B cell (primary cell): ENCODE results near the gene UPF1. TPM values are rescaled to one million over a fixed set of nuclear protein-coding genes. Genes with fewer than 3 reads are reported as not detected.

Experiments used
- ATAC-seq: fragments of 200-7000 bp; cut with Tn5 transposase; one replicate; pipeline ENCODE4 v1.10.0; 2021; ENCODE audit warnings: low read depth, mild to moderate bottlenecking, moderate number of reproducible peaks, moderate library complexity
- CTCF ChIA-PET: fragments of 350-600 bp; sonication (Branson Sonifier 250); formaldehyde crosslinking; loops from one replicate; lab custom pipeline; 2021; ENCODE audit warnings: antibody characterized with exemption, inconsistent platforms; lab: Charles Lee
- POLR2A ChIA-PET: fragments of 350-600 bp; sonication (Branson Sonifier 250); formaldehyde crosslinking; loops from one replicate; lab custom pipeline; 2021; ENCODE audit warnings: antibody characterized with exemption; lab: Charles Lee
- DNase-seq: peaks from one replicate; pipeline ENCODE4 v3.0.0; 2013
- H2AFZ ChIP-seq: 2 replicates; pipeline ENCODE4 v1.6.1; 2012; ENCODE audit warnings: mild to moderate bottlenecking, low read depth, low read length; ENCODE audit not compliant: insufficient read depth, poor library complexity, severe bottlenecking
- H3K27ac ChIP-seq, 2 donors: 1 replicate in 1 of 2; 2 replicates in 1 of 2; pipeline ENCODE4 v1.5.1; 2012 to 2013; ENCODE audit warnings: low read length in 2 of 2, mild to moderate bottlenecking in 2 of 2, moderate library complexity in 1 of 2
- H3K27me3 ChIP-seq, 4 experiments: fragments of 200-600 bp in 1 of 4; sonication (generic) in 1 of 4; replicated peaks in 1 of 4; 1 replicate in 2 of 4; 2 replicates in 2 of 4; pipeline versions ENCODE4 v1.6.1 to v1.7.0; 2013 to 2016; ENCODE audit warnings: low read length in 3 of 4, mild to moderate bottlenecking in 2 of 4, mixed read lengths in 1 of 4, moderate library complexity in 1 of 4; ENCODE audit not compliant: insufficient read depth in 4 of 4, control insufficient read depth in 3 of 4; ENCODE audit errors: control extremely low read depth in 1 of 4
- H3K36me3 ChIP-seq, 2 experiments: replicated peaks in 1 of 2; 1 replicate in 1 of 2; 2 replicates in 1 of 2; pipeline versions ENCODE4 v1.6.1 to v1.7.1; 2013; ENCODE audit warnings: low read length in 1 of 2; ENCODE audit not compliant: insufficient read depth in 2 of 2, control insufficient read depth in 1 of 2; ENCODE audit errors: control extremely low read depth in 1 of 2, extremely low read depth in 1 of 2
- H3K4me1 ChIP-seq, 2 donors: fragments of 200-600 bp in 1 of 2; sonication (generic) in 1 of 2; 1 replicate in 1 of 2; 2 replicates in 1 of 2; pipeline versions ENCODE4 v1.5.1 to v1.6.1; 2013 to 2017; ENCODE audit warnings: low read length in 2 of 2; ENCODE audit not compliant: control insufficient read depth in 2 of 2, insufficient read depth in 2 of 2
- H3K4me2 ChIP-seq: replicated peaks from 2 replicates; pipeline ENCODE3; 2012; ENCODE audit warnings: mild to moderate bottlenecking, low read depth, low read length; ENCODE audit not compliant: poor library complexity, severe bottlenecking
- H3K4me3 ChIP-seq, 5 experiments: fragments of 200-600 bp in 1 of 5; sonication (generic) in 1 of 5; 1 replicate in 3 of 5; 2 replicates in 2 of 5; pipeline versions ENCODE4 v1.5.1 to v1.7.0; 2011 to 2016; ENCODE audit warnings: low read length in 4 of 5, mild to moderate bottlenecking in 4 of 5, low read depth in 2 of 5, control low read depth in 1 of 5, moderate library complexity in 1 of 5; ENCODE audit not compliant: insufficient read depth in 1 of 5; ENCODE audit errors: control extremely low read depth in 1 of 5, extremely low read depth in 1 of 5
- H3K79me2 ChIP-seq: fragments of 200-600 bp; sonication (generic); one replicate; pipeline ENCODE4 v1.6.0; 2016; ENCODE audit warnings: low read length; ENCODE audit not compliant: control insufficient read depth, insufficient read depth
- H3K9ac ChIP-seq: fragments of 200-600 bp; sonication (generic); 2 replicates; pipeline ENCODE4 v1.6.1; 2017; ENCODE audit warnings: mild to moderate bottlenecking, low read length, moderate library complexity
- H3K9me3 ChIP-seq, 3 donors: one replicate each; pipeline versions ENCODE4 v1.6.1 to v1.7.1; 2013; ENCODE audit warnings: low read length in 2 of 3; ENCODE audit not compliant: control insufficient read depth in 2 of 3, insufficient read depth in 1 of 3; ENCODE audit errors: control extremely low read depth in 1 of 3
- H4K20me1 ChIP-seq: 2 replicates; pipeline ENCODE4 v1.6.0; 2012; ENCODE audit warnings: mild to moderate bottlenecking, low read length; ENCODE audit not compliant: insufficient read depth, control insufficient read depth, poor library complexity, severe bottlenecking
- H3K27ac Mint-ChIP-seq: one replicate; pipeline ENCODE4 v1.8.0; 2021; ENCODE audit warnings: mixed read lengths
- H3K27me3 Mint-ChIP-seq: one replicate; pipeline ENCODE4 v1.8.0; 2021; ENCODE audit warnings: mixed read lengths
- H3K4me1 Mint-ChIP-seq: one replicate; pipeline ENCODE4 v1.8.0; 2021; ENCODE audit warnings: mixed read lengths
- H3K4me3 Mint-ChIP-seq: one replicate; pipeline ENCODE4 v1.8.0; 2021; ENCODE audit warnings: mixed read lengths
- H3K9me3 Mint-ChIP-seq: one replicate; pipeline ENCODE4 v1.8.0; 2022; ENCODE audit warnings: mixed read lengths; ENCODE audit not compliant: insufficient read depth
- CTCF ChIP-seq: fragments of 200-600 bp; IDR thresholded peaks from one replicate; pipeline ENCODE4 v1.8.0; 2022; ENCODE audit warnings: antibody characterized with exemption, mild to moderate bottlenecking
- EZH2 ChIP-seq: IDR thresholded peaks from 2 replicates; pipeline ENCODE4 v1.6.1; 2012; ENCODE audit warnings: borderline replicate concordance, low read depth, mild to moderate bottlenecking, moderate library complexity, low read length; ENCODE audit not compliant: insufficient read depth, poor library complexity, severe bottlenecking
- whole genome bisulfite sequencing: methylation state at CpG from one replicate; pipeline ENCODE4 v1.1.5; 2013; ENCODE audit warnings: missing lambda C conversion rate; ENCODE audit not compliant: insufficient coverage; 5-methylcytosine and 5-hydroxymethylcytosine counted together
- intact Hi-C: fragments of 100-400 bp; cut with micrococcal nuclease; formaldehyde crosslinking; loops from one replicate; pipeline ENCODE4 v1.10.0; 2022
- polyA plus RNA-seq: library from polyadenylated mRNA; depleted of rRNA; stranded (reverse); fragments of >200 nt; gene quantifications from 2 replicates; pipeline ENCODE4 v1.2.3, GENCODE V29; 2012
- total RNA-seq, 2 donors: library from RNA; stranded (reverse); fragments of 120-200 nt in 1 of 2; gene quantifications; 1 replicate in 1 of 2; 2 replicates in 1 of 2; pipeline versions ENCODE4 v1.2.3 to v1.2.4, GENCODE V29; 2013 to 2022

The UPF1 gene
- total and polyA plus RNA-seq, 2 donors (not counting 1 experiment from before 2014, with no cell fraction given) = 51.9 to 98.6 TPM

- Histone ChIP-seq H3K9ac (no peak overlapping the region), H3K27ac (no peak overlapping the region), H4K20me1 (peaks cover 58% of the 10 kb centered on the region), H3K9me3 (peaks cover 0 to 2% (median 0%) of the 10 kb centered on the region in 3 donors), H3K4me2 (no peak overlapping the region), H3K79me2 (peaks cover 6% of the 10 kb centered on the region), H3K27me3 (no peaks in the 10 kb centered on the region), H2AFZ (no peak overlapping the region), H3K4me1 (no peaks in the 10 kb centered on the region), H3K4me3 (no peak overlapping the region), H3K36me3 (peaks cover 1 to 70% of the 10 kb centered on the region in 2 experiments)
- intact Hi-C loops = no loop called here
- Mint-ChIP-seq H3K27me3 (no peaks in the 10 kb centered on the region), H3K9me3 (no peaks in the 10 kb centered on the region), H3K4me3 (no peak overlapping the region), H3K4me1 (no peaks in the 10 kb centered on the region), H3K27ac (no peak overlapping the region)
- POLR2A ChIA-PET = no interaction called here
- ATAC-seq (no peak), DNase-seq (no peak)
- 92% methylated on average over 29 of the region's 29 CpGs for WGBS
- TF ChIP-seq EZH2 (no peak), CTCF (no peak)
- CTCF ChIA-PET = no interaction called here
Measured at GRCh38 chr19:18903156-18904037, 71.6 kb downstream of the UPF1 start.
